Measurements from ENCODE around the gene CEP41.

Gene CEP41

GRCh38 chr7:130394421-130395195, 46.2 kb downstream of the CEP41 start:
- DNase-seq (ENCODE audit: extremely low read depth, insufficient read length), result no peak
- Histone ChIP-seq H3K4me3 (replicated peaks; ENCODE audit: low read depth, low read length) (no peak overlapping the region), H3K36me3 (ENCODE audit: control insufficient read depth, insufficient read depth, low read length) (no peaks in the 10 kb centered on the region), H3K27me3 (replicated peaks; ENCODE audit: control insufficient read depth, insufficient read depth, low read length) (no peaks in the 10 kb centered on the region)
- TF ChIP-seq CTCF (IDR thresholded peaks at IDR 0.05; ENCODE audit: insufficient read depth, low read length, poor library complexity, severe bottlenecking), result no peak

GRCh38 chr7:130393841-130394411, 46.9 kb downstream of the CEP41 start:
- DNase-seq (ENCODE audit: extremely low read depth, insufficient read length), result no peak
- Histone ChIP-seq H3K27me3 (replicated peaks; ENCODE audit: control insufficient read depth, insufficient read depth, low read length) (no peaks in the 10 kb centered on the region), H3K4me3 (replicated peaks; ENCODE audit: low read depth, low read length) (no peak overlapping the region), H3K36me3 (ENCODE audit: control insufficient read depth, insufficient read depth, low read length) (no peaks in the 10 kb centered on the region)
- no peak for TF ChIP-seq CTCF (IDR thresholded peaks at IDR 0.05; ENCODE audit: insufficient read depth, low read length, poor library complexity, severe bottlenecking)

GRCh38 chr7:130393101-130393561, 47.7 kb downstream of the CEP41 start:
- DNase-seq (ENCODE audit: extremely low read depth, insufficient read length), result no peak
- H3K36me3 ChIP-seq (ENCODE audit: control insufficient read depth, insufficient read depth, low read length), result no peaks in the 10 kb centered on the region
- no peak for TF ChIP-seq CTCF (IDR thresholded peaks at IDR 0.05; ENCODE audit: insufficient read depth, low read length, poor library complexity, severe bottlenecking)
- no peak overlapping the region for H3K4me3 ChIP-seq (replicated peaks; ENCODE audit: low read depth, low read length)
- H3K27me3 ChIP-seq (replicated peaks; ENCODE audit: control insufficient read depth, insufficient read depth, low read length), result no peaks in the 10 kb centered on the region

GRCh38 chr7:130390486-130390885, 50.3 kb downstream of the CEP41 start:
- H3K4me3 ChIP-seq (replicated peaks; ENCODE audit: low read depth, low read length), result no peak overlapping the region
- TF ChIP-seq CTCF (IDR thresholded peaks at IDR 0.05; ENCODE audit: insufficient read depth, low read length, poor library complexity, severe bottlenecking), result no peak
- no peaks in the 10 kb centered on the region for H3K36me3 ChIP-seq (ENCODE audit: control insufficient read depth, insufficient read depth, low read length)
- DNase-seq (ENCODE audit: extremely low read depth, insufficient read length), result no peak
- H3K27me3 ChIP-seq (replicated peaks; ENCODE audit: control insufficient read depth, insufficient read depth, low read length), result no peaks in the 10 kb centered on the region

GRCh38 chr7:130388671-130389070, 52.1 kb downstream of the CEP41 start:
- no peaks in the 10 kb centered on the region for H3K27me3 ChIP-seq (replicated peaks; ENCODE audit: control insufficient read depth, insufficient read depth, low read length)
- H3K36me3 ChIP-seq (ENCODE audit: control insufficient read depth, insufficient read depth, low read length), result no peaks in the 10 kb centered on the region
- TF ChIP-seq CTCF (IDR thresholded peaks at IDR 0.05; ENCODE audit: insufficient read depth, low read length, poor library complexity, severe bottlenecking), result no peak
- DNase-seq (ENCODE audit: extremely low read depth, insufficient read length), result no peak
- no peak overlapping the region for H3K4me3 ChIP-seq (replicated peaks; ENCODE audit: low read depth, low read length)
